HG03469 (cell line): Measurements from ENCODE around the gene CEACAM6.
"Not testable (repeated sequence)": the region's sequence is repeated elsewhere in the genome, so short reads cannot be mapped to it uniquely, and the experiment has no call there.

ENCODE experiments used
- ATAC-seq: cut with Tn5 transposase; IDR thresholded peaks from one replicate; pipeline ENCODE4 v1.9.1; 2021; ENCODE audit warnings: mild to moderate bottlenecking, moderate library complexity, moderate number of reproducible peaks; ENCODE audit not compliant: unreplicated experiment

CEACAM6 gene

GRCh38 chr19:41746593-41747227, 8.6 kb upstream of the CEACAM6 start:
- ATAC-seq = no peak

- ATAC-seq = no peak
These were observed 7.3 kb upstream of the CEACAM6 start for GRCh38 chr19:41748012-41748411.

- ATAC-seq = not testable (repeated sequence)
These were observed 4.8 kb upstream of the CEACAM6 start for GRCh38 chr19:41750248-41751134.

- ATAC-seq = no peak
These were observed 2.2 kb upstream of the CEACAM6 start for GRCh38 chr19:41753159-41753558.

- ATAC-seq = no peak
These were observed 1.3 kb upstream of the CEACAM6 start for GRCh38 chr19:41753936-41754529.

GRCh38 chr19:41758846-41759245, 3.5 kb downstream of the CEACAM6 start:
- ATAC-seq = no peak

GRCh38 chr19:41767115-41767514, 11.8 kb downstream of the CEACAM6 start:
- ATAC-seq = no peak

- ATAC-seq = not testable (repeated sequence)
These were observed 12.8 kb downstream of the CEACAM6 start for GRCh38 chr19:41768105-41768504.

GRCh38 chr19:41769608-41770007, 14.3 kb downstream of the CEACAM6 start:
- no peak for ATAC-seq

- no peak for ATAC-seq
These were observed 16.1 kb downstream of the CEACAM6 start for GRCh38 chr19:41771410-41771809.

GRCh38 chr19:41774515-41774980, 19.2 kb downstream of the CEACAM6 start:
- ATAC-seq = no peak

GRCh38 chr19:41776700-41777099, 21.4 kb downstream of the CEACAM6 start:
- ATAC-seq = no peak

- ATAC-seq = no peak
These were observed 28.3 kb downstream of the CEACAM6 start for GRCh38 chr19:41783612-41784011.

GRCh38 chr19:41784312-41784711, 29.0 kb downstream of the CEACAM6 start:
- no peak for ATAC-seq

- no peak for ATAC-seq
These were observed 29.4 kb downstream of the CEACAM6 start for GRCh38 chr19:41784743-41785142.

GRCh38 chr19:41785653-41786052, 30.3 kb downstream of the CEACAM6 start:
- no peak for ATAC-seq

- no peak for ATAC-seq
These were observed 31.7 kb downstream of the CEACAM6 start for GRCh38 chr19:41787055-41787454.

GRCh38 chr19:41788518-41788917, 33.2 kb downstream of the CEACAM6 start:
- ATAC-seq = not testable (repeated sequence)

- not testable (repeated sequence) for ATAC-seq
These were observed 33.7 kb downstream of the CEACAM6 start for GRCh38 chr19:41789053-41789452.

GRCh38 chr19:41792513-41793413, 37.4 kb downstream of the CEACAM6 start:
- no peak for ATAC-seq

- no peak for ATAC-seq
These were observed 38.0 kb downstream of the CEACAM6 start for GRCh38 chr19:41793414-41793727.
